NCI-H2227 treated with DMSO at 0.1 percent for 48 hours (cell line): Measurements from ENCODE around the gene PPP2R5B.

Experiments
- DNase-seq: peaks from one replicate; lab custom pipeline; 2025; lab: John Stamatoyannopoulos, UW

Gene PPP2R5B

GRCh38 chr11:64930340-64930739 lies 5.9 kb downstream of the PPP2R5B start:
- DNase-seq: no peak

- no peak for DNase-seq
Observed at GRCh38 chr11:64931290-64931689, 6.8 kb downstream of the PPP2R5B start.

- no peak for DNase-seq
Observed at GRCh38 chr11:64932324-64932723, 7.8 kb downstream of the PPP2R5B start.

GRCh38 chr11:64933213-64933934 lies 8.9 kb downstream of the PPP2R5B start:
- DNase-seq: no peak

- no peak for DNase-seq
Observed at GRCh38 chr11:64933935-64934681, 9.6 kb downstream of the PPP2R5B start.

- DNase-seq: no peak
Observed at GRCh38 chr11:64934682-64935358, 10.3 kb downstream of the PPP2R5B start.

GRCh38 chr11:64935359-64936081 lies 11.0 kb downstream of the PPP2R5B start, which contains the start of gene GPHA2:
Gene GPHA2, minus strand, starts transcription at chr11:64935893. Its CDS starts 433 bp downstream, at chr11:64935460.
- no peak for DNase-seq

- no peak for DNase-seq
Observed at GRCh38 chr11:64936539-64936938, 12.1 kb downstream of the PPP2R5B start.

GRCh38 chr11:64947208-64947814 lies 22.8 kb downstream of the PPP2R5B start:
- DNase-seq: no peak

GRCh38 chr11:64951529-64951928 lies 27.0 kb downstream of the PPP2R5B start:
- DNase-seq: no peak

- DNase-seq: no peak
Observed at GRCh38 chr11:64954201-64954600, 29.7 kb downstream of the PPP2R5B start.

GRCh38 chr11:64959498-64959897 lies 35.0 kb downstream of the PPP2R5B start:
- no peak for DNase-seq

- no peak for DNase-seq
Observed at GRCh38 chr11:64960719-64961118, 36.2 kb downstream of the PPP2R5B start.

GRCh38 chr11:64963072-64963631 lies 38.7 kb downstream of the PPP2R5B start:
- no peak for DNase-seq

- no peak for DNase-seq
Observed at GRCh38 chr11:64967375-64967774, 42.9 kb downstream of the PPP2R5B start.

- DNase-seq: peak; percentile 63
Observed at GRCh38 chr11:64969209-64969608, 44.7 kb downstream of the PPP2R5B start.

- no peak for DNase-seq
Observed at GRCh38 chr11:64970731-64971151, 46.3 kb downstream of the PPP2R5B start.

- no peak for DNase-seq
Observed at GRCh38 chr11:64971421-64972233, 47.1 kb downstream of the PPP2R5B start, which contains the start of gene MAJIN. Gene MAJIN, minus strand, starts transcription at chr11:64972108. Its CDS starts 12,703 bp downstream, at chr11:64959405.

- no peak for DNase-seq
Observed at GRCh38 chr11:64974124-64974523, 49.6 kb downstream of the PPP2R5B start.

- DNase-seq: no peak
Observed at GRCh38 chr11:64976651-64977050, 52.2 kb downstream of the PPP2R5B start.
